H1 (cell line): Measurements from ENCODE around the gene KLHL29. TPM values are rescaled to one million over a fixed set of nuclear protein-coding genes. Genes with fewer than 3 reads are reported as not detected.

Experiments
- CTCF ChIA-PET: fragments of 300-600 bp; sonication (Branson Sonifier 250); formaldehyde crosslinking; loops from one replicate; lab custom pipeline; 2021; ENCODE audit not compliant: partially characterized antibody; lab: Charles Lee
- POLR2A ChIA-PET: fragments of 300-600 bp; sonication (Branson Sonifier 250); formaldehyde crosslinking; loops from one replicate; lab custom pipeline; 2021; ENCODE audit warnings: inconsistent platforms; ENCODE audit not compliant: partially characterized antibody; lab: Charles Lee
- DNase-seq, 2 experiments: peaks; one replicate each; pipeline versions ENCODE4 v3.0.0 to v3.0.0-alpha.2; 2010 to 2022; ENCODE audit warnings: low spot score in 2 of 2, low read depth in 1 of 2, mixed read lengths in 1 of 2
- FAIRE-seq: peaks from 2 replicates; lab custom pipeline; 2011; peaks lifted over from hg19 to GRCh38; lab: Jason Lieb, UNC
- H2AFZ ChIP-seq: 2 replicates; pipeline ENCODE4 v1.8.1; 2012; ENCODE audit warnings: low read length, inconsistent platforms
- H2AK5ac ChIP-seq: 2 replicates; pipeline ENCODE4 v1.6.1; 2013; ENCODE audit warnings: low read depth, low read length
- H2BK120ac ChIP-seq: replicated peaks from 2 replicates; pipeline ENCODE3; 2013; ENCODE audit warnings: low read depth, low read length, inconsistent platforms
- H2BK12ac ChIP-seq: 2 replicates; pipeline ENCODE4 v1.6.1; 2013; ENCODE audit warnings: low read depth, low read length
- H2BK15ac ChIP-seq: 2 replicates; pipeline ENCODE4 v1.6.1; 2013; ENCODE audit warnings: low read length
- H2BK20ac ChIP-seq: 2 replicates; pipeline ENCODE4 v1.6.1; 2013; ENCODE audit warnings: low read length
- H2BK5ac ChIP-seq: 2 replicates; pipeline ENCODE4 v1.6.1; 2013; ENCODE audit warnings: low read depth, low read length
- H3K14ac ChIP-seq: 2 replicates; pipeline ENCODE4 v1.6.1; 2013; ENCODE audit warnings: inconsistent platforms; ENCODE audit not compliant: insufficient read length
- H3K18ac ChIP-seq: 2 replicates; pipeline ENCODE4 v1.6.1; 2013; ENCODE audit warnings: low read length; ENCODE audit errors: extremely low read depth
- H3K23ac ChIP-seq: 2 replicates; pipeline ENCODE4 v1.6.1; 2013; ENCODE audit warnings: inconsistent platforms; ENCODE audit not compliant: insufficient read length
- H3K23me2 ChIP-seq: 2 replicates; pipeline ENCODE4 v1.6.1; 2013; ENCODE audit warnings: low read depth, low read length
- H3K27ac ChIP-seq: 2 replicates; pipeline ENCODE4 v1.6.1; 2011; ENCODE audit warnings: low read depth, low read length, inconsistent platforms
- H3K27me3 ChIP-seq, 4 experiments: replicated peaks in 1 of 4; 1 replicate in 1 of 4; 2 replicates in 3 of 4; pipeline versions ENCODE4 v1.6.1 to v1.8.1; 2011 to 2013; ENCODE audit warnings: low read length in 3 of 4, mild to moderate bottlenecking in 3 of 4, inconsistent platforms in 2 of 4, mixed read lengths in 2 of 4, moderate library complexity in 1 of 4; ENCODE audit not compliant: control insufficient read depth in 3 of 4, insufficient read depth in 3 of 4; ENCODE audit errors: extremely low read depth in 1 of 4
- H3K36me3 ChIP-seq, 4 experiments: 2 replicates each; pipeline versions ENCODE4 v1.6.1 to v1.8.1; 2011 to 2013; ENCODE audit warnings: mild to moderate bottlenecking in 4 of 4, low read length in 3 of 4, moderate library complexity in 2 of 4, control low read depth in 1 of 4, inconsistent platforms in 1 of 4; ENCODE audit not compliant: insufficient read depth in 4 of 4, control insufficient read depth in 2 of 4
- H3K4ac ChIP-seq: replicated peaks from 2 replicates; pipeline ENCODE3; 2013; ENCODE audit warnings: low read length, low read depth, mixed read lengths, inconsistent platforms; ENCODE audit not compliant: insufficient read length
- H3K4me1 ChIP-seq, 4 experiments: replicated peaks in 1 of 4; 1 replicate in 1 of 4; 2 replicates in 3 of 4; pipeline versions ENCODE4 v1.6.1 to v1.8.1; 2011 to 2013; ENCODE audit warnings: low read length in 3 of 4, inconsistent platforms in 2 of 4, mixed read lengths in 1 of 4; ENCODE audit not compliant: insufficient read depth in 4 of 4, control insufficient read depth in 3 of 4
- H3K4me2 ChIP-seq, 2 experiments: 2 replicates each; pipeline versions ENCODE4 v1.6.1 to v1.8.1; 2011 to 2013; ENCODE audit warnings: low read depth in 2 of 2, low read length in 2 of 2, control low read depth in 1 of 2, inconsistent platforms in 1 of 2, mild to moderate bottlenecking in 1 of 2; ENCODE audit not compliant: insufficient read depth in 1 of 2
- H3K4me3 ChIP-seq, 4 experiments: fragments of 200-600, 300-600 bp in 1 of 4; sonication (generic), shearing (Covaris generic), sonication (Bioruptor Twin) in 1 of 4; 2 replicates each; pipeline versions ENCODE4 v1.5.1 to v1.8.1; 2011 to 2016; ENCODE audit warnings: low read length in 4 of 4, low read depth in 3 of 4, control low read depth in 2 of 4, inconsistent platforms in 2 of 4, mild to moderate bottlenecking in 2 of 4, mixed read lengths in 1 of 4, moderate library complexity in 1 of 4; ENCODE audit not compliant: insufficient read depth in 2 of 4; ENCODE audit errors: extremely low read depth in 1 of 4
- H3K56ac ChIP-seq: replicated peaks from 2 replicates; pipeline ENCODE3; 2013; ENCODE audit warnings: low read depth, mild to moderate bottlenecking, mixed read lengths, low read length, inconsistent platforms; ENCODE audit not compliant: insufficient read length
- H3K79me1 ChIP-seq: 2 replicates; pipeline ENCODE4 v1.6.1; 2013; ENCODE audit warnings: low read depth, low read length, control low read depth
- H3K79me2 ChIP-seq, 2 experiments: 2 replicates each; pipeline versions ENCODE4 v1.6.1 to v1.8.1; 2012 to 2013; ENCODE audit warnings: low read length in 2 of 2, mild to moderate bottlenecking in 2 of 2, inconsistent platforms in 1 of 2; ENCODE audit not compliant: insufficient read depth in 2 of 2, control insufficient read depth in 1 of 2
- H3K9ac ChIP-seq, 4 experiments: replicated peaks in 1 of 4; 1 replicate in 1 of 4; 2 replicates in 3 of 4; pipeline versions ENCODE4 v1.6.1 to v1.8.1; 2011 to 2013; ENCODE audit warnings: low read depth in 3 of 4, low read length in 3 of 4, control low read depth in 2 of 4, mild to moderate bottlenecking in 2 of 4, moderate library complexity in 2 of 4, inconsistent platforms in 1 of 4; ENCODE audit errors: extremely low read depth in 1 of 4
- H3K9me3 ChIP-seq, 2 experiments: 2 replicates each; pipeline versions ENCODE4 v1.6.1 to v1.8.1; 2012 to 2013; ENCODE audit warnings: mild to moderate bottlenecking in 2 of 2, moderate library complexity in 2 of 2, control low read depth in 1 of 2, inconsistent platforms in 1 of 2, low read depth in 1 of 2, low read length in 1 of 2, mixed read lengths in 1 of 2; ENCODE audit not compliant: insufficient read depth in 2 of 2
- H4K20me1 ChIP-seq, 2 experiments: replicated peaks in 1 of 2; 2 replicates each; pipeline versions ENCODE3 to v1.8.1; 2011 to 2013; ENCODE audit warnings: inconsistent platforms in 2 of 2, low read length in 2 of 2, mild to moderate bottlenecking in 1 of 2; ENCODE audit not compliant: insufficient read depth in 2 of 2, control insufficient read depth in 1 of 2
- H4K5ac ChIP-seq: 2 replicates; pipeline ENCODE4 v1.6.1; 2013; ENCODE audit warnings: low read length, low read depth, mixed read lengths, inconsistent platforms; ENCODE audit not compliant: insufficient read length
- H4K8ac ChIP-seq: 2 replicates; pipeline ENCODE4 v1.8.0; 2013; ENCODE audit warnings: mild to moderate bottlenecking, moderate library complexity, low read length, inconsistent platforms; ENCODE audit not compliant: insufficient read depth; ENCODE audit errors: extremely low read depth
- H4K91ac ChIP-seq: replicated peaks from 2 replicates; pipeline ENCODE3; 2013; ENCODE audit warnings: low read length, mixed read lengths, inconsistent platforms; ENCODE audit not compliant: insufficient read length
- CHD2 ChIP-seq: IDR thresholded peaks from 2 replicates; pipeline ENCODE4 v1.6.1; 2012; ENCODE audit warnings: low read length, improper control_type of control experiment
- CTBP2 ChIP-seq: IDR thresholded peaks from 2 replicates; pipeline ENCODE4 v1.7.0; 2011; ENCODE audit warnings: borderline replicate concordance, mild to moderate bottlenecking, moderate library complexity, mixed read lengths, low read length; ENCODE audit not compliant: insufficient read depth, insufficient read length
- HDAC2 ChIP-seq, 2 experiments: fragments of 300-600 bp in 1 of 2; sonication (generic) in 1 of 2; IDR thresholded peaks; 2 replicates each; pipeline ENCODE4 v1.6.1; 2011 to 2012; ENCODE audit warnings: low read depth in 2 of 2, low read length in 2 of 2, mild to moderate bottlenecking in 2 of 2, moderate library complexity in 2 of 2, borderline replicate concordance in 1 of 2, inconsistent platforms in 1 of 2
- JUN ChIP-seq: IDR thresholded peaks from 2 replicates; pipeline ENCODE4 v1.6.1; 2011; ENCODE audit warnings: low read depth, mild to moderate bottlenecking, improper control_type of control experiment, low read length
- KDM4A ChIP-seq: IDR thresholded peaks from one replicate; pipeline ENCODE4 v1.7.1; 2012; ENCODE audit warnings: low read depth, mild to moderate bottlenecking, moderate library complexity, low read length, inconsistent platforms; ENCODE audit not compliant: severe bottlenecking
- RNF2 ChIP-seq: fragments of 200-900, 300-1000 bp; sonication (generic); IDR thresholded peaks from 2 replicates; pipeline ENCODE4 v1.7.1; 2016; ENCODE audit warnings: borderline replicate concordance, low read depth, mild to moderate bottlenecking, antibody characterized with exemption, low read length; ENCODE audit not compliant: poor library complexity, severe bottlenecking; ENCODE audit errors: missing control alignments
- SIN3A ChIP-seq, 2 experiments: IDR thresholded peaks in 1 of 2; conservative IDR thresholded peaks in 1 of 2; 2 replicates each; pipeline ENCODE4 v1.6.1; 2011 to 2012; ENCODE audit warnings: low read length in 2 of 2, improper control_type of control experiment in 1 of 2, low read depth in 1 of 2, mild to moderate bottlenecking in 1 of 2
- TAF7 ChIP-seq: optimal IDR thresholded peaks from 2 replicates; pipeline ENCODE3; 2011; ENCODE audit warnings: low read depth, mild to moderate bottlenecking, inconsistent platforms, low read length, moderate library complexity, borderline replicate concordance
- WGBS, 2 experiments: shearing (Covaris generic) in 1 of 2; methylation state at CpG; one replicate each; pipeline versions ENCODE4 v1.1.6 to v1.1.7; 2013 to 2015; ENCODE audit warnings: low lambda C conversion rate in 2 of 2, mixed read lengths in 2 of 2, inconsistent platforms in 1 of 2, low coverage in 1 of 2, missing lambda C conversion rate in 1 of 2; ENCODE audit not compliant: insufficient replicate concordance in 2 of 2, insufficient coverage in 1 of 2, insufficient read length in 1 of 2; ENCODE audit errors: extremely low coverage in 1 of 2, missing lambda C conversion rate in 1 of 2; 5-methylcytosine and 5-hydroxymethylcytosine counted together
- polyA plus RNA-seq, 7 experiments: library from polyadenylated mRNA; depleted of rRNA in 3 of 7; stranded (reverse) in 5 of 7; unstranded in 2 of 7; fragments of >200 nt in 5 of 7; fragments of 200-250 nt in 2 of 7; gene quantifications; 1 replicate in 5 of 7; 2 replicates in 1 of 7; 4 replicates in 1 of 7; pipeline versions ENCODE4 v1.2.1 to v1.2.3, GENCODE V29; 2011 to 2013; ENCODE audit warnings: missing spikeins in 2 of 7, mixed read lengths in 2 of 7
- total RNA-seq: library from RNA; stranded (reverse); fragmentation: NEBNext Ultra II Directional; extraction: Animal tissue kit (Norgen Biotek cat#: 25700); gene quantifications from 2 replicates; pipeline ENCODE4 v1.2.1, GENCODE V29; 2021
- TF ChIP-seq, protein P1 (sequence below): IDR thresholded peaks from 2 replicates; pipeline ENCODE4 v1.6.1; 2011; ENCODE audit warnings: low read depth, mild to moderate bottlenecking, low read length; ENCODE audit not compliant: insufficient read depth

KLHL29 gene
- total and polyA plus RNA-seq, 2 of the 8 experiments (the other 6 are each of a cell fraction or from before 2014, with no cell fraction given) = 1.1 to 4.7 TPM

DNA sequence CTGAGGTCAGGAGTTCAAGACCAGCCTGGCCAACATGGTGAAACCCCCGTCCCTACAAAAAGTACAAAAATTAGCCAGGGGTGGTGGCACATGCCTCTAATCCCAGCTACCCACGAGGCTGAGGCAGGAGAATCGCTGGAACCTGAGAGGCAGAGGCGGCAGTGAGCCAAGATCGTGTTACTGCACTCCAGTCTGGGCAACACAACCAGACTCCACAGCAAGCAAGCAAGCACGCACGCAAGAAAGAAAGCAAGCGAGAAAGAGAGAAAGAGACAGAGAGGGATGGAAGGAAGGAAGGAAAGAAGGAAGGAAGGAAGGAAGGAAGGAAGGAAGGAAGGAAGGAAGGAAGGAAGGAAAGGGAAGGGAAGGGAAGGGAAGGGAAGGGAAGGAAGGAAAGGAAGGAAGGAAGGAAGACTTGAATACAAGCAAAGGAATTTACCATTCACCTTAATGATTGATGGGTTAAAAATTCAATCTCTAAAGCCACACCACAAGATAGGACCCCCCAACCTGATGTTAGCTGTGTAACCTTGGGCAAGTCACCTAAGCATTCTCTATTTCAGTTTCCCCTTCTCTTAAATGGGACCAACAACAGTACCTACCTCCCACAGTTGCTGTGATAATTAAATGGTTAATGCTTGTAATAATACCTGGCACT lies 360.2 kb downstream of the KLHL29 start:
- Histone ChIP-seq H2BK120ac (no peak overlapping the region), H3K9ac (no peak overlapping the region), H3K18ac (no peak overlapping the region), H4K91ac (no peak overlapping the region), H3K79me2 (no peaks in the 10 kb centered on the region), H4K5ac (no peak overlapping the region), H3K56ac (no peak overlapping the region), H3K27me3 (no peaks in the 10 kb centered on the region; a peak in 1 of 7 replicates), H2BK20ac (no peak overlapping the region), H2BK12ac (no peak overlapping the region), H3K36me3 (no peaks in the 10 kb centered on the region), H3K4me2 (no peak overlapping the region), H2BK5ac (no peak overlapping the region), H3K4ac (no peak overlapping the region), H3K4me3 (no peak overlapping the region), H2BK15ac (no peak overlapping the region), H3K23me2 (no peaks in the 10 kb centered on the region; the same call in 1 of the 2 replicates), H2AFZ (no peak overlapping the region), H4K8ac (no peak overlapping the region), H3K9me3 (no peaks in the 10 kb centered on the region), H3K23ac (no peak overlapping the region), H3K79me1 (no peaks in the 10 kb centered on the region), H3K27ac (no peak overlapping the region), H4K20me1 (no peaks in the 10 kb centered on the region), H3K4me1 (no peaks in the 10 kb centered on the region), H3K14ac (no peak overlapping the region), H2AK5ac (no peak overlapping the region)
- DNase-seq = no peak
- WGBS, 2 experiments = 83% methylated on average over 8 of the region's 8 CpGs; no CpG with 5 or more reads in 1 of the 2 experiments
- POLR2A ChIA-PET = no interaction called here
- CTCF ChIA-PET = interaction anchor here (0.6 kb wide), 1 partner anchor 79 kb away, joined by 3 read pairs; no protein-coding TSS in a partner anchor
- FAIRE-seq = no peak
- TF ChIP-seq, protein P1, sequence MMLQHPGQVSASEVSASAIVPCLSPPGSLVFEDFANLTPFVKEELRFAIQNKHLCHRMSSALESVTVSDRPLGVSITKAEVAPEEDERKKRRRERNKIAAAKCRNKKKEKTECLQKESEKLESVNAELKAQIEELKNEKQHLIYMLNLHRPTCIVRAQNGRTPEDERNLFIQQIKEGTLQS = no peak
- TF ChIP-seq JUN (no peak), HDAC2 (IDR thresholded peaks at IDR 0.05; ENCODE audit: borderline replicate concordance in 1 of 2, low read depth in 2 of 2, low read length in 2 of 2) (no peak), TAF7 (no peak), SIN3A (conservative IDR thresholded peaks at IDR 0.05 in 1 of 2, IDR thresholded peaks at IDR 0.05 in 1 of 2; ENCODE audit: low read depth in 1 of 2, low read length in 2 of 2) (no peak), CTBP2 (no peak), KDM4A (no peak), RNF2 (no peak), CHD2 (no peak)
